CD4-positive, alpha-beta T cell (primary cell): ENCODE results near the gene DIP2C. TPM values are rescaled to one million over a fixed set of nuclear protein-coding genes. Genes with fewer than 3 reads are reported as not detected.
A peak's percentile ranks its signal among the peaks of the same experiment; 100 is the strongest.
"Not testable (repeated sequence)": the region's sequence is repeated elsewhere in the genome, so short reads cannot be mapped to it uniquely, and the experiment has no call there.

Source experiments
- ATAC-seq: fragments of 200-7000 bp; cut with Tn5 transposase; one replicate; pipeline ENCODE4 v1.10.0; 2022; ENCODE audit warnings: mild to moderate bottlenecking; ENCODE audit not compliant: poor library complexity
- CTCF ChIA-PET: fragments of 350-600 bp; sonication (Branson Sonifier 250); formaldehyde crosslinking; loops from one replicate; lab custom pipeline; 2021; ENCODE audit warnings: antibody characterized with exemption, inconsistent platforms; lab: Charles Lee
- POLR2A ChIA-PET: fragments of 350-600 bp; sonication (Branson Sonifier 250); formaldehyde crosslinking; loops from one replicate; lab custom pipeline; 2021; ENCODE audit warnings: antibody characterized with exemption, inconsistent platforms; lab: Charles Lee
- DNase-seq, 14 experiments: peaks; one replicate each; pipeline ENCODE4 v3.0.0-alpha.2; 2013 to 2020; ENCODE audit warnings: mixed read lengths in 2 of 14
- H3K27ac ChIP-seq, 2 donors: one replicate each; pipeline versions ENCODE4 v1.5.1 to v1.7.0; 2013; ENCODE audit warnings: low read length in 2 of 2, low read depth in 1 of 2, mild to moderate bottlenecking in 1 of 2
- H3K27me3 ChIP-seq, 2 experiments: 1 replicate in 1 of 2; 2 replicates in 1 of 2; pipeline versions ENCODE4 v1.6.1 to v1.7.0; 2013; ENCODE audit warnings: low read length in 2 of 2, control low read depth in 1 of 2, mild to moderate bottlenecking in 1 of 2, moderate library complexity in 1 of 2; ENCODE audit not compliant: insufficient read depth in 2 of 2, control insufficient read depth in 1 of 2
- H3K36me3 ChIP-seq: one replicate; pipeline ENCODE4 v1.6.1; 2013; ENCODE audit warnings: low read length, control low read depth; ENCODE audit not compliant: insufficient read depth
- H3K4me1 ChIP-seq: one replicate; pipeline ENCODE4 v1.6.1; 2013; ENCODE audit warnings: low read length, control low read depth; ENCODE audit not compliant: insufficient read depth
- H3K4me3 ChIP-seq: one replicate; pipeline ENCODE4 v1.5.1; 2013; ENCODE audit warnings: mild to moderate bottlenecking, low read length, moderate library complexity
- H3K9me3 ChIP-seq, 2 experiments: 1 replicate in 1 of 2; 2 replicates in 1 of 2; pipeline versions ENCODE4 v1.6.1 to v1.7.0; 2013; ENCODE audit warnings: low read length in 2 of 2, mild to moderate bottlenecking in 2 of 2, control low read depth in 1 of 2, moderate library complexity in 1 of 2; ENCODE audit not compliant: control insufficient read depth in 1 of 2, insufficient read depth in 1 of 2
- H3K27ac Mint-ChIP-seq: one replicate; pipeline ENCODE4 v1.8.0; 2020; ENCODE audit warnings: mixed read lengths
- H3K27me3 Mint-ChIP-seq: one replicate; pipeline ENCODE4 v1.8.0; 2021; ENCODE audit warnings: mixed read lengths
- H3K36me3 Mint-ChIP-seq: one replicate; pipeline ENCODE4 v1.8.0; 2021; ENCODE audit warnings: low read depth, mixed read lengths
- H3K4me1 Mint-ChIP-seq: one replicate; pipeline ENCODE4 v1.8.0; 2021; ENCODE audit warnings: low read depth, mixed read lengths
- H3K4me3 Mint-ChIP-seq: one replicate; pipeline ENCODE4 v1.8.0; 2020; ENCODE audit warnings: mild to moderate bottlenecking, mixed read lengths
- H3K9me3 Mint-ChIP-seq: one replicate; pipeline ENCODE4 v1.8.0; 2020; ENCODE audit warnings: mixed read lengths
- CTCF ChIP-seq: fragments of 200-600 bp; IDR thresholded peaks from one replicate; pipeline ENCODE4 v1.8.0; 2022; ENCODE audit warnings: antibody characterized with exemption, mild to moderate bottlenecking
- intact Hi-C, 2 experiments: fragments of 100-400 bp; cut with DNase I in 1 of 2; cut with micrococcal nuclease in 1 of 2; formaldehyde crosslinking; loops; one replicate each; pipeline versions ENCODE4 v1.15.1 to v1.9.0; 2023 to 2025; cut with DNase I, micrococcal nuclease
- total RNA-seq, 174 experiments: library from RNA in 2 of 174; stranded (reverse) in 2 of 174; gene quantifications; one replicate each; pipeline ENCODE4 v1.2.3 and lab custom pipeline; 2021 to 2026

The DIP2C gene
- total RNA-seq, 2 experiments from 2014 or later = 4.1 TPM

GRCh38 chr10:396535-397220 lies 292.8 kb downstream of the DIP2C start:
- Histone ChIP-seq H3K36me3 (no peaks in the 10 kb centered on the region), H3K27ac (no peak overlapping the region), H3K4me3 (no peak overlapping the region), H3K27me3 (no peaks in the 10 kb centered on the region), H3K4me1 (peaks cover 4% of the 10 kb centered on the region), H3K9me3 (no peaks in the 10 kb centered on the region)
- Mint-ChIP-seq H3K4me3 (no peak overlapping the region), H3K36me3 (peaks cover 4% of the 10 kb centered on the region), H3K27ac (no peak overlapping the region), H3K27me3 (no peaks in the 10 kb centered on the region), H3K9me3 (no peaks in the 10 kb centered on the region), H3K4me1 (no peaks in the 10 kb centered on the region)
- POLR2A ChIA-PET = no interaction called here
- CTCF ChIA-PET = no interaction called here
- DNase-seq (no peak), ATAC-seq (no peak)
- no peak for TF ChIP-seq CTCF
- intact Hi-C loops = no loop called here

DNA sequence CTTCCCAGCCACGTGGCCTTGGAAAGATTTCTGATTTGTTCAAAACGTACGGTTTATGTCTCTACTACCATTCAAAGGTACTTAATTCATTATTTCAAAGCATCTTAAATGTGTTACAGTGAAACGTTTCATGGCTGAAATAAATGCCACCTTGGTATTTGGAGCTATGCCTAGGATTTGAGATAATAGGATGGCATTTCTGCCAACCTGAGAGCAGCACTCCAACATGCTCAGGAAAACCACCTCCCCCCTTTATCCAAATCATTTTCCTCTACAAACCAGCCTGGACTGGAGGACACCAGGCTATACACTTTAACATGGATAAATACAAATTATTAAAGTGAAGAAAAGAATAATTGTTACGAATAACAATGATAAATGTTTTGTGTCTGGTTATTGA lies 293.4 kb downstream of the DIP2C start:
- Mint-ChIP-seq H3K27me3 (no peaks in the 10 kb centered on the region), H3K4me3 (no peak overlapping the region), H3K27ac (no peak overlapping the region), H3K36me3 (no peaks in the 10 kb centered on the region), H3K4me1 (no peaks in the 10 kb centered on the region), H3K9me3 (no peaks in the 10 kb centered on the region)
- intact Hi-C loops = no loop called here
- H3K27me3 ChIP-seq = no peaks in the 10 kb centered on the region
- TF ChIP-seq CTCF = no peak
- no peaks in the 10 kb centered on the region for H3K9me3 ChIP-seq
- POLR2A ChIA-PET = no interaction called here
- CTCF ChIA-PET = no interaction called here
- DNase-seq (no peak), ATAC-seq (no peak)
- H3K36me3 ChIP-seq = no peaks in the 10 kb centered on the region
- H3K27ac ChIP-seq = no peak overlapping the region
- no peak overlapping the region for H3K4me3 ChIP-seq
- peaks cover 4% of the 10 kb centered on the region for H3K4me1 ChIP-seq

- ChIA-PET CTCF (no interaction called here), POLR2A (no interaction called here)
- no peak for TF ChIP-seq CTCF
- Histone ChIP-seq H3K4me3 (no peak overlapping the region), H3K36me3 (no peaks in the 10 kb centered on the region), H3K9me3 (no peaks in the 10 kb centered on the region), H3K27me3 (no peaks in the 10 kb centered on the region), H3K27ac (no peak overlapping the region), H3K4me1 (peaks cover 4% of the 10 kb centered on the region)
- no peaks in the 10 kb centered on the region for H3K27me3 Mint-ChIP-seq
- no peaks in the 10 kb centered on the region for H3K36me3 Mint-ChIP-seq
- intact Hi-C loops = no loop called here
- no peaks in the 10 kb centered on the region for H3K4me1 Mint-ChIP-seq
- no peak for ATAC-seq
- H3K27ac Mint-ChIP-seq = no peak overlapping the region
- no peaks in the 10 kb centered on the region for H3K9me3 Mint-ChIP-seq
- H3K4me3 Mint-ChIP-seq = no peak overlapping the region
- no peak for DNase-seq
Observed at GRCh38 chr10:395665-396064, 293.8 kb downstream of the DIP2C start.

- POLR2A ChIA-PET, H3K9me3 Mint-ChIP-seq, H3K36me3 ChIP-seq, H3K27ac ChIP-seq, CTCF ChIA-PET, intact Hi-C loops, H3K27ac Mint-ChIP-seq, H3K4me3 ChIP-seq, ATAC-seq, H3K4me1 ChIP-seq, H3K4me3 Mint-ChIP-seq, H3K27me3 Mint-ChIP-seq, H3K9me3 ChIP-seq, H3K36me3 Mint-ChIP-seq, H3K4me1 Mint-ChIP-seq, H3K27me3 ChIP-seq: not testable (repeated sequence)
- DNase-seq = peak in 1 of 14 experiments; percentile 38
Observed at GRCh38 chr10:394439-395101, 294.9 kb downstream of the DIP2C start.
